Endothelial cell of umbilical vein (primary cell): Measurements from ENCODE around the gene NT5M. TPM values are rescaled to one million over a fixed set of nuclear protein-coding genes. Genes with fewer than 3 reads are reported as not detected.

Source experiments
- BruUV-seq: library from RNA; stranded (reverse); fragments of 400-500 nt; replicated peaks from 2 replicates; lab custom pipeline; 2021; lab: Mats Ljungman, UMichigan
- CTCF ChIA-PET: fragments of 300-600, 350-600 bp; sonication (Branson Sonifier 250); formaldehyde crosslinking; loops from one replicate; lab custom pipeline; 2021; ENCODE audit warnings: antibody characterized with exemption, inconsistent platforms; lab: Charles Lee
- POLR2A ChIA-PET: fragments of 300-600, 350-600 bp; sonication (Branson Sonifier 250); formaldehyde crosslinking; loops from one replicate; lab custom pipeline; 2021; ENCODE audit warnings: antibody characterized with exemption, inconsistent platforms; lab: Charles Lee
- DNase-seq: peaks from one replicate; pipeline ENCODE4 v3.0.0-alpha.2; 2011; ENCODE audit warnings: low read depth, low spot score
- FAIRE-seq: peaks from 2 replicates; lab custom pipeline; 2011; peaks lifted over from hg19 to GRCh38; lab: Jason Lieb, UNC
- H2AFZ ChIP-seq: 2 replicates; pipeline ENCODE4 v1.6.0; 2012; ENCODE audit warnings: low read depth, low read length, control low read depth, inconsistent platforms
- H3K27ac ChIP-seq: 2 replicates; pipeline ENCODE4 v1.5.1; 2011; ENCODE audit warnings: low read depth, mild to moderate bottlenecking, control low read depth, low read length, moderate library complexity; ENCODE audit not compliant: insufficient read depth
- H3K27me3 ChIP-seq, 2 experiments: 2 replicates each; pipeline versions ENCODE4 v1.6.0 to v1.6.1; 2011; ENCODE audit warnings: low read length in 2 of 2, mixed read lengths in 1 of 2; ENCODE audit not compliant: control insufficient read depth in 2 of 2, insufficient read depth in 2 of 2
- H3K36me3 ChIP-seq, 2 experiments: 2 replicates in 1 of 2; 3 replicates in 1 of 2; pipeline ENCODE4 v1.5.1; 2011; ENCODE audit warnings: low read length in 2 of 2, mild to moderate bottlenecking in 1 of 2, moderate library complexity in 1 of 2; ENCODE audit not compliant: control insufficient read depth in 2 of 2, insufficient read depth in 2 of 2; ENCODE audit errors: extremely low read depth in 1 of 2
- H3K4me1 ChIP-seq: 3 replicates; pipeline ENCODE4 v1.5.1; 2011; ENCODE audit warnings: mild to moderate bottlenecking, low read length; ENCODE audit not compliant: control insufficient read depth, insufficient read depth; ENCODE audit errors: extremely low read depth
- H3K4me2 ChIP-seq: 2 replicates; pipeline ENCODE4 v1.6.1; 2011; ENCODE audit warnings: low read length, control low read depth, mixed read lengths; ENCODE audit not compliant: insufficient read depth
- H3K4me3 ChIP-seq, 3 experiments: fragments of 200-600 bp in 1 of 3; sonication (generic), shearing (Covaris generic) in 1 of 3; replicated peaks in 1 of 3; 2 replicates each; pipeline ENCODE4 v1.5.1; 2011 to 2016; ENCODE audit warnings: control low read depth in 3 of 3, low read length in 3 of 3, mild to moderate bottlenecking in 2 of 3, inconsistent platforms in 1 of 3, low read depth in 1 of 3, moderate library complexity in 1 of 3; ENCODE audit not compliant: insufficient read depth in 1 of 3
- H3K79me2 ChIP-seq: 2 replicates; pipeline ENCODE4 v1.6.0; 2012; ENCODE audit warnings: low read length, inconsistent platforms; ENCODE audit not compliant: control insufficient read depth, insufficient read depth
- H3K9ac ChIP-seq: replicated peaks from 2 replicates; pipeline ENCODE3; 2011; ENCODE audit warnings: low read length, control low read depth; ENCODE audit not compliant: insufficient read depth; ENCODE audit errors: extremely low read depth
- H3K9me1 ChIP-seq: replicated peaks from 3 replicates; pipeline ENCODE4 v1.6.0; 2011; ENCODE audit warnings: mild to moderate bottlenecking, low read length; ENCODE audit not compliant: control insufficient read depth, insufficient read depth; ENCODE audit errors: extremely low read depth
- H3K9me3 ChIP-seq: replicated peaks from 2 replicates; pipeline ENCODE4 v1.5.1; 2012; ENCODE audit warnings: low read length, inconsistent platforms; ENCODE audit not compliant: control insufficient read depth, insufficient read depth
- H4K20me1 ChIP-seq: replicated peaks from 2 replicates; pipeline ENCODE3; 2011; ENCODE audit warnings: mild to moderate bottlenecking, low read length; ENCODE audit not compliant: control insufficient read depth, insufficient read depth; ENCODE audit errors: extremely low read depth
- CTCF ChIP-seq, 2 donors: IDR thresholded peaks; 1 replicate in 1 of 2; 2 replicates in 1 of 2; pipeline ENCODE4 v1.5.1; 2011; ENCODE audit warnings: low read length in 2 of 2, mild to moderate bottlenecking in 2 of 2, moderate library complexity in 2 of 2, control low read depth in 1 of 2, inconsistent platforms in 1 of 2, low read depth in 1 of 2; ENCODE audit not compliant: insufficient read depth in 1 of 2; ENCODE audit errors: extremely low read depth in 1 of 2
- EZH2 ChIP-seq: IDR thresholded peaks from 2 replicates; pipeline ENCODE4 v1.6.1; 2012; ENCODE audit warnings: borderline replicate concordance, low read depth, mild to moderate bottlenecking, moderate library complexity, low read length, inconsistent platforms; ENCODE audit not compliant: severe bottlenecking
- FOS ChIP-seq: IDR thresholded peaks from 2 replicates; pipeline ENCODE4 v1.6.1; 2011; ENCODE audit warnings: mild to moderate bottlenecking, low read length, moderate library complexity, borderline replicate concordance; ENCODE audit not compliant: insufficient read depth
- GATA2 ChIP-seq: IDR thresholded peaks from 2 replicates; pipeline ENCODE4 v1.7.0; 2011; ENCODE audit warnings: low read depth, mild to moderate bottlenecking, moderate library complexity, mixed read lengths, low read length; ENCODE audit not compliant: insufficient read length, insufficient read depth
- JUN ChIP-seq: IDR thresholded peaks from 2 replicates; pipeline ENCODE4 v1.6.1; 2011; ENCODE audit warnings: borderline replicate concordance, low read depth; ENCODE audit not compliant: insufficient read length, insufficient read depth
- MAX ChIP-seq: IDR thresholded peaks from 2 replicates; pipeline ENCODE4 v1.6.1; 2011; ENCODE audit not compliant: insufficient read depth, insufficient read length
- MYC ChIP-seq: IDR thresholded peaks from one replicate; pipeline ENCODE4 v1.6.1; 2011; ENCODE audit warnings: mild to moderate bottlenecking, low read depth, low read length
- POLR2A ChIP-seq: IDR thresholded peaks from 2 replicates; pipeline ENCODE4 v1.6.1; 2012; ENCODE audit warnings: low read depth, mild to moderate bottlenecking, control low read depth, low read length
- POLR2AphosphoS5 ChIP-seq: IDR thresholded peaks from 2 replicates; pipeline ENCODE4 v1.6.1; 2012; ENCODE audit warnings: low read depth, mild to moderate bottlenecking, control low read depth, low read length, moderate library complexity; ENCODE audit not compliant: insufficient read depth
- dilution Hi-C: fragments of 300-500 bp; cut with MboI; formaldehyde crosslinking; loops from one replicate; pipeline ENCODE4 v1.15.0; 2019; ENCODE audit warnings: low sequenced_read_pairs; ENCODE audit not compliant: extremely low pct_ligation_motif_present
- intact Hi-C: fragments of 100-400 bp; cut with micrococcal nuclease; formaldehyde crosslinking; loops from one replicate; pipeline ENCODE4 v1.10.0; 2022
- polyA plus RNA-seq, 4 experiments: library from polyadenylated mRNA; depleted of rRNA in 3 of 4; stranded (reverse) in 3 of 4; unstranded in 1 of 4; fragments of >200 nt; gene quantifications; 2 replicates each; pipeline versions ENCODE4 v1.2.1 to v1.2.3, GENCODE V29; 2011 to 2012; ENCODE audit warnings: missing spikeins in 1 of 4
- total RNA-seq: library from RNA; stranded (reverse); gene quantifications from 2 replicates; pipeline ENCODE4 v1.2.3, GENCODE V29; 2021

NT5M gene
- total and polyA plus RNA-seq, 2 donors (not counting 3 experiments of a cell fraction or from before 2014, with no cell fraction given), result 0.91 to 3.0 TPM

- POLR2A ChIA-PET, result no interaction called here
Observed at GRCh38 chr17:17384961-17385360, 81.8 kb downstream of the NT5M start.

GRCh38 chr17:17385491-17385890, 82.3 kb downstream of the NT5M start:
- no peaks in the 10 kb centered on the region for H4K20me1 ChIP-seq
- H3K27ac ChIP-seq, result no peak overlapping the region
- CTCF ChIA-PET, result no interaction called here
- no peaks in the 10 kb centered on the region for H3K36me3 ChIP-seq
- DNase-seq, result no peak
- no peaks in the 10 kb centered on the region for H3K9me3 ChIP-seq
- dilution Hi-C loops (no loop called here), intact Hi-C loops (no loop called here)
- H3K4me3 ChIP-seq, result no peak overlapping the region
- POLR2A ChIA-PET, result no interaction called here
- BruUV-seq, result no TSS peak
- no peaks in the 10 kb centered on the region for H3K9me1 ChIP-seq
- TF ChIP-seq MAX, result no peak
- TF ChIP-seq MYC, result no peak
- no peak for TF ChIP-seq POLR2AphosphoS5
- no peak for TF ChIP-seq FOS
- no peak for TF ChIP-seq GATA2
- TF ChIP-seq CTCF (IDR thresholded peaks at IDR 0.05; ENCODE audit: extremely low read depth in 1 of 2, insufficient read depth in 1 of 2, low read depth in 1 of 2, low read length in 2 of 2), result no peak
- no peak for TF ChIP-seq JUN
- no peak for TF ChIP-seq POLR2A
- TF ChIP-seq EZH2, result no peak
- H3K9ac ChIP-seq, result no peak overlapping the region
- H3K79me2 ChIP-seq, result no peaks in the 10 kb centered on the region
- no peak for FAIRE-seq
- peaks cover 12 to 13% of the 10 kb centered on the region in 2 experiments for H3K27me3 ChIP-seq
- no peaks in the 10 kb centered on the region for H3K4me1 ChIP-seq
- H2AFZ ChIP-seq, result no peak overlapping the region
- H3K4me2 ChIP-seq, result no peak overlapping the region

More at GRCh38 chr17:17384961-17385360, 81.8 kb downstream of the NT5M start:
- H3K4me3 ChIP-seq, result no peak overlapping the region
- FAIRE-seq (no peak), DNase-seq (no peak)
- H3K9me3 ChIP-seq, result no peaks in the 10 kb centered on the region
- no peaks in the 10 kb centered on the region for H3K9me1 ChIP-seq
- H3K4me1 ChIP-seq, result no peaks in the 10 kb centered on the region
- dilution Hi-C loops, result no loop called here
- H3K36me3 ChIP-seq, result no peaks in the 10 kb centered on the region
- CTCF ChIA-PET, result no interaction called here
- peaks cover 17% of the 10 kb centered on the region in 2 experiments for H3K27me3 ChIP-seq
- H4K20me1 ChIP-seq, result no peaks in the 10 kb centered on the region
- H3K27ac ChIP-seq, result no peak overlapping the region
- H3K79me2 ChIP-seq, result no peaks in the 10 kb centered on the region
- no peak for TF ChIP-seq FOS
- no peak overlapping the region for H3K9ac ChIP-seq
- BruUV-seq, result no TSS peak
- intact Hi-C loops, result no loop called here
- no peak overlapping the region for H3K4me2 ChIP-seq
- H2AFZ ChIP-seq, result no peak overlapping the region
